ENCODE measurements around the gene PPIA. TPM values are rescaled to one million over a fixed set of nuclear protein-coding genes. Genes with fewer than 3 reads are reported as not detected.

PPIA gene
- total RNA-seq, 2 experiments from 2014 or later, result 2,573 to 2,935 TPM

DNA sequence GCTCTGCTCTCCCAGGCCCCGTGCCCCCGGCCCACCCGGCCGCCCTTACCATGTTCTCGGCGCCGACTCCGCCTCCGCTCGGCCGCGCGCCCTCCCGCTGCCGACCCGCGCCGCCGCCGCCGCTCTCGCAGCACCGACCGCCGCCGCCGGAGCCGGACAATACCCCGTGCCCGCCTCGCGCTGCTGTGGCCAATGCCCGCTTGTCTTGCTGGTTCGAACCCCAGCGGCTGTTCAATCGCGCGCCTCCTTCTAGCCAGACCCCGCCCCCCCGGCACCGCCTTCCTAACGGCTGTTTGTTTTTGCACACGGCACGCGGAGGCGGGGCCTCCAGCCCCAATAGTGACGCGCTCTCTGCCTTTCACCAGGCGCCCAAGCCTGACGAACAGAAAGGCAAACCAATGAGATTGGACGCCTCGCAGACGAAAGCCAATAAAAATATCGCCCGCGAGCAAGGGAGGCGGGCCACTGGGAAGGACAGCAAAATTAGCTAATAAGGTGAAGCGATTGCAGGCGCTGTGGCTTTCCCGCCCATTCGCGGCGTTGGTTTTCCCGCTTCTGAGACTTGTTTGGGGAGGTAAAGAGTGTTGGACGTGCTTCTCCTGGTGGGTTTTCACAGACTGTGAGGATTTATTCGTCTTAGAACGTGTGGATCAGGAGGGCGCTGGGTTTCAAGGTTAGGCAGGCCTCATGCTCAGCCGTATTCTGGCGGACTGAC, 51.6 kb downstream of the PPIA start, which contains the start of gene H2AZ2:
H2AZ2 (minus strand) TSS at position 168 of the 715 bp plus-strand sequence; CDS start at position 52, 116 bp downstream.
- peak within 1 kb of the TSS; percentile 95 for H3K4me2 ChIP-seq (ENCODE audit: low read length)
- peak within 1 kb of the TSS; percentile 88 for H3K4me3 ChIP-seq (ENCODE audit: low read depth, low read length, poor library complexity, severe bottlenecking)
- H3K9me2 ChIP-seq (ENCODE audit: insufficient read depth, low read length), result no peaks in the 10 kb centered on the region
- H3K4me1 ChIP-seq (ENCODE audit: insufficient read depth, low read length, poor library complexity, severe bottlenecking), result peaks cover 33% of the 10 kb centered on the region
- H3K79me2 ChIP-seq (ENCODE audit: insufficient read depth, low read depth, low read length), result peaks cover 56% of the 10 kb centered on the region
- intact Hi-C loops (cut with micrococcal nuclease; ENCODE audit: unreplicated experiment), result loop anchor here (1.0 to 10.0 kb wide), 9 partner anchors 37 to 267 kb away; partner anchors contain the start of genes CCM2, MYO1G, OGDH and PPIA
- POLR2A ChIA-PET, result interaction anchor here (0.6 to 4.4 kb wide), 13 partner anchors 8 to 266 kb away, joined by 3 to 27 read pairs (median 7); partner anchors contain the start of gene TMED4
- peaks cover 19% of the 10 kb centered on the region for H3K36me3 ChIP-seq (ENCODE audit: insufficient read depth, low read length)
- peak within 1 kb of the TSS; percentile 40; the same call in 1 of the 2 replicates for H2AFZ ChIP-seq (ENCODE audit: low read length)
- H3K9me3 ChIP-seq (ENCODE audit: low read length), result no peaks in the 10 kb centered on the region
- no TSS peak for BruUV-seq (replicated peaks)
- TF ChIP-seq CTCF (conservative IDR thresholded peaks at IDR 0.05; ENCODE audit: low read length) (peak; percentile 52; the same call in 1 of the 2 replicates), EZH2phosphoT487 (IDR thresholded peaks at IDR 0.05; ENCODE audit: borderline replicate concordance, low read depth, low read length) (no peak)
- CTCF ChIA-PET (ENCODE audit: unreplicated experiment), result no interaction called here
- peak; percentile 100 for DNase-seq (ENCODE audit: low spot score)
- H3K27ac ChIP-seq (ENCODE audit: low read depth, low read length, poor library complexity, severe bottlenecking), result peak within 1 kb of the TSS; percentile 89
- peaks cover 36% of the 10 kb centered on the region for H4K20me1 ChIP-seq (ENCODE audit: insufficient read depth, low read length)

DNA sequence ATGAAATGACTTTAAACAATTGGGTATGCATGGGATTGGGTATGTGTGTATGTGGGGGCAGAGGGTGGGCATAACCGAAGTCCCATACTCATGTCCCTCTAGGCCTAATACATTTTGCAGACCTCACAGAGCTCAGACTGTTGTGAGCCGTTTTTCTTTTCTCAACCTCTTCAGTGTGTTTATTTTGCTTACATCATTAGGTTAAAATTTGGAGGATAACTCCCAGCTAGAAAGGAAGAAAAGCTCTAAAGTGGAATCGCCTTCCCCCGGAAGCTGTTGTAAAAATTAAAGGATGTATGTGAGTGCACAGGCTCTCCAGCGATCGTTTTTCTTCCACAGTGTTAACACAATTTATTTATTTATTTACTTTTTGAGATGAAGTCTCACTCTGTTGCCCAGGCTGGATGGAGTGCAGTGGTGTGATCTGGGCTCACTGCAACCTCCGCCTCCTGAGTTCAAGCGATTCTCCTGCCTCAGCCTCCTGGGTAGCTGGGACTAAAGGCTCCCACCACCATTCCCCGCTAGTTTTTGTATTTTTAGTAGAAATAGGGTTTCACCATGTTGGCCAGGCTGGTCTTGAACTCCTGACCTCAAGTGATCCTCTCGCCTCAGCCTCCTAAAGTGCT, 52.9 kb downstream of the PPIA start:
- H3K4me1 ChIP-seq (ENCODE audit: insufficient read depth, low read length, poor library complexity, severe bottlenecking), result peaks cover 30% of the 10 kb centered on the region
- POLR2A ChIA-PET, result interaction anchor here (0.6 to 4.4 kb wide), 23 partner anchors 8 to 471 kb away, joined by 3 to 27 read pairs (median 4); partner anchors contain the start of genes CCM2, PURB and TMED4

More for the DNA sequence above, 52.9 kb downstream of the PPIA start:
- Histone ChIP-seq H3K36me3 (ENCODE audit: insufficient read depth, low read length) (peaks cover 6% of the 10 kb centered on the region), H3K79me2 (ENCODE audit: insufficient read depth, low read depth, low read length) (peaks cover 43% of the 10 kb centered on the region), H3K4me2 (ENCODE audit: low read length) (peak overlapping the region; percentile 95), H4K20me1 (ENCODE audit: insufficient read depth, low read length) (peaks cover 30% of the 10 kb centered on the region), H3K9me3 (ENCODE audit: low read length) (no peaks in the 10 kb centered on the region), H3K4me3 (ENCODE audit: low read depth, low read length, poor library complexity, severe bottlenecking) (peak overlapping the region; percentile 72), H2AFZ (ENCODE audit: low read length) (no peak overlapping the region), H3K27ac (ENCODE audit: low read depth, low read length, poor library complexity, severe bottlenecking) (peak overlapping the region; percentile 89), H3K9me2 (ENCODE audit: insufficient read depth, low read length) (no peaks in the 10 kb centered on the region)
- no peak for DNase-seq (ENCODE audit: low spot score)
- TF ChIP-seq EZH2phosphoT487 (IDR thresholded peaks at IDR 0.05; ENCODE audit: borderline replicate concordance, low read depth, low read length) (no peak), CTCF (conservative IDR thresholded peaks at IDR 0.05; ENCODE audit: low read length) (no peak)
- BruUV-seq (replicated peaks), result no TSS peak
- intact Hi-C loops (cut with micrococcal nuclease; ENCODE audit: unreplicated experiment), result loop anchor here (2.0 to 10.0 kb wide), 4 partner anchors 73 to 265 kb away; partner anchors contain the start of genes CCM2, MYO1G and TBRG4
- CTCF ChIA-PET (ENCODE audit: unreplicated experiment), result interaction anchor here (1.4 to 1.6 kb wide), 2 partner anchors 261 to 286 kb away, joined by 4 to 5 read pairs; no protein-coding TSS in a partner anchor
